NCI-H82 treated with DMSO at 0.1 percent for 48 hours (cell line): ENCODE results near the gene TIGAR.

Source experiments
- DNase-seq: peaks from one replicate; lab custom pipeline; 2025; ENCODE audit not compliant: unreplicated experiment; lab: John Stamatoyannopoulos, UW

TIGAR gene

DNA sequence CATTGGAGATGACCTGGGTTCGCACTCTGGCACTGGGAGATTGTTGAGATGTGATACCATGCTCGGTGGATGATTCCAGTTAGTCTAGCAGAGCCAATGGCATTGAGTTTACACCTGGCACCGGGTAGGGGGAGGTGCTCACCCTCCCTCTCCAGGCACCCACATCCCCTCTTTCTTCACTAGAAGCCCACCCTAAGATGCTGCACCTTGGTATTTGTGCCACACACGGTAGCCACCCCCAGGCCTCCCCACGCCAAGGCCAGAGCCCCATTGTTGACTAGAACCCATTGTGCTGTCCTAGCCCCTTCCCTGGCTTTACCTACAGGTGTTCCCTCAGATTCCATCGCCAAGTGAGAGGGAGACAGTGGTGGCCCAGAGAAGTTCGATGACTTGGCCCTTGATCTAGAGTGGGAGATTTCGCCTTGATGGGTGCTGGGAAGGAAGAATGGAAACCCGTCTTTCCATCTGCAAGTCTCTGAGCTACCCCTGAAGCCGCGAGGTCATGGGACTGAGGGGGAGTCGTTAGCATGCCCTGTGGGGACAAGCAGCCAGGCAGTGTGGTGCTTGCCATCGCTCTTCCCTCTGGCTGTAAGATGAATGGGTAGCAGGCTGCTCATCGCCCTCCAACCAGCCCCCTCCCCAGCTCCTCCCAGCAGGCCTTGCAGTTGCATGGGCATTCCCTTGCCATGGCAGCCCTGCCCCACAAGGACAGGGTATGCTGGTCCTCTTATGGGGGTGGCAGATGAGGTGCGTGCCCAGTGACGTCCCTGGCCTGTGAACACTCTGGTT lies 38.7 kb upstream of the TIGAR start:
- no peak for DNase-seq

DNA sequence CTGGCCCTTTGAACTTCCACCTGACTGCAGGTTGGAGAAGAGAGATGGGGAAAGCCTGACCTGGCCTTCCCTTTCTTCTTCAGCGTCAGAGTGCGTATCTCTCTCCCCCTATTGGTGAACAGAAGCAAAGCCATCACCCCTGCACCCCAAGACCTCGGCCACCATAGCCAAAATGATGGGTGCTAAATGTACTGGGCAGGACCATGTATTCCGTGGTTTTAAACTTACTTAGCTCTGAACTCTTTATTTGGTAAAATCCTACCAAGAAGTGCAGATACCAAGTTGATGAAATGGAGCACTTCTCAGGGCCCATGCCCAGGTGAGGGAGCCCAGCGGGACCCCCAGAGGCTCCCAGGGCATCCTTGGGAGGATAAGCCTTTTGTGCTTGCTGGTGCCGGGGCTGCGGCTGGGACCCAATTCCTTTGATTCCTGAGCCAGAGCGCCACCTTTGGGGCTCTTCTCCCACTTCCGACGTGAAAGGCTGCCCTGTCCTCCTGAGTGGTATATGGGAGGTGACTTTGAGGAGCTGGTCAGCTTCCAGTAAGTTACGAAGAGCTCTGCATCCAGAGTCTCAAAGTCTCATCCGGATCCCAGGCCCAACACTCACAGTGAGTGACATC lies 38.0 kb upstream of the TIGAR start:
- DNase-seq: no peak

DNA sequence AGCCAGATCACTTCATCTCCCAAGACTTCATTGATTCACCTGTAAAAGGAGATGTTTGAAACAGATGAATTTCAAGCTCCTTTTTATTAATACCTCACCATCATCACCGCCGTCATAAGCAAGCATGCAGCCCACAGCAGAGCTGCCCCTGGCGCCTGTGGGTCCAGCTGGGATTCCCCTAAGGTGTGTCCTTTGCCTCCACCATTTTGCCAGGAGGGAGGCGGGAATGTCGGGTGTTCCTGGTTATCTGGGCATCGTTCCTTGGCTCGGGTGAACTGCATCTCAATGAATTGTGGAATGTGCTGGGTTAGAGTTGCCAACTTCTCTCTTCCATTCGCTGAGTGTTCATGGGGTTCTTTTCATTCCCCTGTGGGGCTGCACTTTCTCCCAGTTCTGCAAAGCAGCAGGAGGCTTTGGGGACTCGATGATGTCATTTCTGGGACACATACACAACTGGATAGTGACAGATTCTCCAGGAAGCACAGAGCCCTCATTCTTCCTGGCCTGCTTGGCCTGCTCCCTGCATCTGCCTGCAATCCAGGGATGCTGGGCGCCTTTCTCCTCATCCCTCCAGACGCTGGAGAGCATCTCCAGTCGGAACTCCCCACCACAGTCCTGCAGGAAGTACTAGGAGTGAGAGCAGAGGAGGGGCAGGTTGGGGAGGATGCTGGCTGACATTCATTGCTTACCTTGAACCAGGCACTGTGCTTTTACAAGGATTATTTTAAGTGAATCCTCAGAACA lies 37.3 kb upstream of the TIGAR start:
- no peak for DNase-seq

GRCh38 chr12:4284306-4284705 lies 36.7 kb upstream of the TIGAR start:
- DNase-seq: no peak

DNA sequence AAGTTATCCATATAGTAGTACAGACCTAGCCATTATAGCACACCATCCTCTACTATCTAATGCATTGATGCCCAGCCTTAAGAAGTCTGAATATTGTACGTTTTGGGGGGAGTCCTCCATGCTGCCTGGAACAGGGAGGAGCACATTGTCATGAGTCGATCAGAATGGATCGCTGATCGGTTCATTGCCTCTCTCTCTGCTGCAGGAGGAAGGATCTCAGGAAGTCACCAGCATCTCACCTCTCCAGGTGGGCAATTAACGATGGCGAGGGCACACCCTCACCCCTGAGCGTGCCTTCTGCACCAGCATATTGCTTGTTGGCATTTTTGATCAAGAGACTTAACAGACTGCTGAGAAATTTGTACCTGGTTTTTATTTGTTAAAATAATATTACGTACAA lies 35.9 kb upstream of the TIGAR start:
- DNase-seq: no peak

DNA sequence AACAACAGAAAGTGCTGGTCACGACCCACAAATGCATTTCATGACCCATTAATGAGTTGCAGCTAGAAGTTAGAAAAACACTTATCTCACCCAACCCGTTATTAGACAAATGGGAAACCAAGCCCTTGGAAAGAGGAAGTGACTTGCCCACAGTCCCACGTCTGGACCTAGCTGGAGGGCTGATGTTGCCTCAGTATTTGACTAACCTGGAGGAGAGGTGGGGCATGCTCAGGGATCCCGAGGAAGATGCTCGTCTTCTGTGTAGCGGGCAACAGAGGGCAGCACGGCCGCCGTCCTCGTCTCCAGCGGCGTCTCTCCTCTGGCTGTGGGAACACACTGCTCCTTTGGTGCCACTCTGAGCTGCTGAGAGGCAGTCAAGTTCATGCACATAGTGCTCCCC lies 34.8 kb upstream of the TIGAR start:
- no peak for DNase-seq

DNA sequence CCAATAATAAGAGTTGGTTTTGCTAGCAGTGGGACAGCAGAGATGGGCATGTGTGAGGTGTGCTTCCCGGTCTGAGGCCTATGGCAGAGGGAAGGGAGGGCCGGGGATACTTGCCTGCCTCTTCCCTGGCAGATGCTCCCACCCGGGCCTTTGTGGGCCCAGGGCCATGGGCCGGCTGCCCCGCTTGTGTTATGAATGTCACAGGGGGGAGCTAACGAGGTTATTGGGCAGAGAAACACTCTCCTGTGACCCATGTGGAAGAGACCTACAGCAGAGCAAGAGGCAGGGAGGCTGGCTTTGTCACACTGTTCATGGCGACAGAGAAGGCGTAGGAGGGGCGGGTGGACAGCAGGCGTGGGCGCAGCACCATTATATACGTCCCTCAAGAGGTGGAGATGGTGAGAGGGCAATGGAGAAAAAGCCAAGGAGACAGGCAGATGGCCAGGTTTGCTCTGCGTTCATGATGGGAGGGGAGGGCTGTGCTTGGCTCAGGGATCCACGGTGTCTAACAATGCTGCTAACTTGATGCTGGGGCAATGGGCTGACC lies 34.2 kb upstream of the TIGAR start:
- no peak for DNase-seq

- no peak for DNase-seq
Measured at GRCh38 chr12:4287325-4288211, 33.4 kb upstream of the TIGAR start.

DNA sequence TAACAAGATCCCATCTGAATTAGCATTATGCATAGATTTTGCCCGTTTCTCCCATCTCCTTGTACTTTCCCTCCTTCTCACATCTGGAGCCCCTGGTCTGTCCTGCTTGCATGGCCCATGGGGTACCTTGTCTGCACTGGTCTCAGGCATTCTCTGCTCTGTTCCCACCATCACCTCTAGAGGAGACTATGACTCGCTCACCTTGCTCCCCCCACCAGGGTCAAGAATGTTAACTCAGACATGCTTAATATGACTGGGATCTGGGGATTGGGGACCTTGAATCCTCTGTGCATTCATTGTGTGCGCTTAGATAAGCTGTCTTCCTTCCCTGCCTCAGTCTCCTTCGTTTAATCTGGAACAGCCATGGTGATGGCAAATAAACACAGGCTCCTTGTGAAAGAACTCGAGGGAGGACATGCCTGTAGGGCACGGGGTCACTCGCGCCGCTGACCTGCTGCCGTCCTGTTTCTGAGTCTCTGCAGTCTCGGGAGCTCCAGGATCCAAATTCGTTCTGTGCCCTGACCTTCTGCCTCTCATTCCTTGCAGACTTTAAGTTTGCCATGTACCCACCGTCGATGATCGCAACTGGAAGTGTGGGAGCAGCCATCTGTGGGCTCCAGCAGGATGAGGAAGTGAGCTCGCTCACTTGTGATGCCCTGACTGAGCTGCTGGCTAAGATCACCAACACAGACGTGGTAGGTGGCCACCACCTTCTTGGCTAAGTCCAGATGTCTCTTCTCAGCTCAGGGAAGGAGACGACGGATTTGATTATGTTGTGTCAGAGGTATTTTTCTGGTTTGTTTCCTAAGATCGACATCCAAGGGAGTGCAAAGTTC lies 32.5 kb upstream of the TIGAR start:
- no peak for DNase-seq

GRCh38 chr12:4289231-4289878 lies 31.7 kb upstream of the TIGAR start:
- no peak for DNase-seq

GRCh38 chr12:4289998-4290790 lies 30.8 kb upstream of the TIGAR start:
- DNase-seq: no peak

- no peak for DNase-seq
Measured at GRCh38 chr12:4292341-4293073, 28.5 kb upstream of the TIGAR start.

DNA sequence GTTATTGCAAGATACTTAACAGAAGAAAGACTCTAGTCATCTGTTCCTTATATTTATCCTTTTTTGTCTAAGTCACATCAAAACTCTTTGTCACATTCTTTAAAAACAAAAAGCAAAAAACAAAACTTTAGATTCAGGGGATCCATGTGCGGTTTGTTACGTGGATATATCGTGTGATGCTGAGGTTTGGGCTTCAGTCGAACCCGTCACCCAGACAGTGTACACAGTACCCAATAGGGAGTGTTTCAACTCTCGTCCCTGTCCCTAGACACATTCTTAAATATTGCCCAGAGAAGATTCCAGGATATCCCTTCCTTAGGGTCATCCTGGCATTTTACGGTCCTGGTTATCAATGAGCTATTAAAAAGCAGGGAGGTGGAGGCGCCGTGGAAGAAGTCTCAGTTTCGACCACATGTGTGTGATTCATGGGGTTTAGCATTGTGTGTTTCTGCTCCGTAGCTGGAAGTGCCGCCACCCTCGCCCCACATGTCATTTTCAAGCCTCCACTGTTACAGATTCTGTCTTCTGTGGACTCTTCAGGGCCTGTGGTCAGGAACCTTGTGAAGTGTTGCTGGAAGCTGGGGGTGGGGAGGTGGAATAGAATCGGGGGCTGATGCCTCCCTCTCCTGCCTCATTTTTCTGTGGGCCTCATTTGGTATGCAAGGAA lies 27.6 kb upstream of the TIGAR start:
- no peak for DNase-seq

DNA sequence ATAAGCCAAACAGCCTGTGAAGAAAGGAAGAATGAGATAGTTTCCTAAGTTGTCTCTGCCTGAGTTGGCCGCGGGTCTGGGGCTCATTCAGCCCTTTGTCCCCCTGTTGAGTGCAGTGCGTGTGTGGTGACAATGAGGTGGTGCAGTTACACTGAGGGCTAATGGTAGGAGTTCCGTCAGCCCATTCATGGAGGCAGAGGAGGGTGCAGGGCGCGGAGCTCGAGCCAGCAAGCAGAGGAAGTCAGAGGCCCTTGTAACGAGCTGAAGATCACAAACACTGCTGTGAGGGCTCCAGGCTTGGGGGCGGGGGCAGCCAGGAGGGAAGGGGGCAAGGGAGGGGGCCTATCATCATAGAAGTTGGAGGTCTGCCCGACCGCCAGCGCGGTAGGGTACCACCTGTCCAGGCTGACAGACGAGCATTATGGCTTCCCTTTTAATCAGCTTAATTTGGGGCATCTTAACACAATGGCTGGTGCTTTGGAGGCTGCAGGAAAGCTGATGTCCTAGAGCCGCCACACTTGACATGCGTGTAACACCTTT lies 27.0 kb upstream of the TIGAR start:
- peak; percentile 94 for DNase-seq

GRCh38 chr12:4296751-4297150 lies 24.3 kb upstream of the TIGAR start:
- no peak for DNase-seq

- DNase-seq: no peak
Measured at GRCh38 chr12:4297617-4298016, 23.4 kb upstream of the TIGAR start.

GRCh38 chr12:4300883-4301282 lies 20.1 kb upstream of the TIGAR start:
- DNase-seq: no peak
